Endothelial cell of umbilical vein (primary cell): Measurements from ENCODE around the gene OPA3. TPM values are rescaled to one million over a fixed set of nuclear protein-coding genes. Genes with fewer than 3 reads are reported as not detected.
A peak's percentile ranks its signal among the peaks of the same experiment; 100 is the strongest.

Experiments used
- BruUV-seq: library from RNA; stranded (reverse); fragments of 400-500 nt; replicated peaks from 2 replicates; lab custom pipeline; 2021; lab: Mats Ljungman, UMichigan
- CTCF ChIA-PET: fragments of 300-600, 350-600 bp; sonication (Branson Sonifier 250); formaldehyde crosslinking; loops from one replicate; lab custom pipeline; 2021; ENCODE audit warnings: antibody characterized with exemption, inconsistent platforms; lab: Charles Lee
- POLR2A ChIA-PET: fragments of 300-600, 350-600 bp; sonication (Branson Sonifier 250); formaldehyde crosslinking; loops from one replicate; lab custom pipeline; 2021; ENCODE audit warnings: antibody characterized with exemption, inconsistent platforms; lab: Charles Lee
- DNase-seq: peaks from one replicate; pipeline ENCODE4 v3.0.0-alpha.2; 2011; ENCODE audit warnings: low read depth, low spot score
- FAIRE-seq: peaks from 2 replicates; lab custom pipeline; 2011; peaks lifted over from hg19 to GRCh38; lab: Jason Lieb, UNC
- H2AFZ ChIP-seq: 2 replicates; pipeline ENCODE4 v1.6.0; 2012; ENCODE audit warnings: low read depth, low read length, control low read depth, inconsistent platforms
- H3K27ac ChIP-seq: 2 replicates; pipeline ENCODE4 v1.5.1; 2011; ENCODE audit warnings: low read depth, mild to moderate bottlenecking, control low read depth, low read length, moderate library complexity; ENCODE audit not compliant: insufficient read depth
- H3K27me3 ChIP-seq, 2 experiments: 2 replicates each; pipeline versions ENCODE4 v1.6.0 to v1.6.1; 2011; ENCODE audit warnings: low read length in 2 of 2, mixed read lengths in 1 of 2; ENCODE audit not compliant: control insufficient read depth in 2 of 2, insufficient read depth in 2 of 2
- H3K36me3 ChIP-seq, 2 experiments: 2 replicates in 1 of 2; 3 replicates in 1 of 2; pipeline ENCODE4 v1.5.1; 2011; ENCODE audit warnings: low read length in 2 of 2, mild to moderate bottlenecking in 1 of 2, moderate library complexity in 1 of 2; ENCODE audit not compliant: control insufficient read depth in 2 of 2, insufficient read depth in 2 of 2; ENCODE audit errors: extremely low read depth in 1 of 2
- H3K4me1 ChIP-seq: 3 replicates; pipeline ENCODE4 v1.5.1; 2011; ENCODE audit warnings: mild to moderate bottlenecking, low read length; ENCODE audit not compliant: control insufficient read depth, insufficient read depth; ENCODE audit errors: extremely low read depth
- H3K4me2 ChIP-seq: 2 replicates; pipeline ENCODE4 v1.6.1; 2011; ENCODE audit warnings: low read length, control low read depth, mixed read lengths; ENCODE audit not compliant: insufficient read depth
- H3K4me3 ChIP-seq, 3 experiments: fragments of 200-600 bp in 1 of 3; sonication (generic), shearing (Covaris generic) in 1 of 3; replicated peaks in 1 of 3; 2 replicates each; pipeline ENCODE4 v1.5.1; 2011 to 2016; ENCODE audit warnings: control low read depth in 3 of 3, low read length in 3 of 3, mild to moderate bottlenecking in 2 of 3, inconsistent platforms in 1 of 3, low read depth in 1 of 3, moderate library complexity in 1 of 3; ENCODE audit not compliant: insufficient read depth in 1 of 3
- H3K79me2 ChIP-seq: 2 replicates; pipeline ENCODE4 v1.6.0; 2012; ENCODE audit warnings: low read length, inconsistent platforms; ENCODE audit not compliant: control insufficient read depth, insufficient read depth
- H3K9ac ChIP-seq: replicated peaks from 2 replicates; pipeline ENCODE3; 2011; ENCODE audit warnings: low read length, control low read depth; ENCODE audit not compliant: insufficient read depth; ENCODE audit errors: extremely low read depth
- H3K9me1 ChIP-seq: replicated peaks from 3 replicates; pipeline ENCODE4 v1.6.0; 2011; ENCODE audit warnings: mild to moderate bottlenecking, low read length; ENCODE audit not compliant: control insufficient read depth, insufficient read depth; ENCODE audit errors: extremely low read depth
- H3K9me3 ChIP-seq: replicated peaks from 2 replicates; pipeline ENCODE4 v1.5.1; 2012; ENCODE audit warnings: low read length, inconsistent platforms; ENCODE audit not compliant: control insufficient read depth, insufficient read depth
- H4K20me1 ChIP-seq: replicated peaks from 2 replicates; pipeline ENCODE3; 2011; ENCODE audit warnings: mild to moderate bottlenecking, low read length; ENCODE audit not compliant: control insufficient read depth, insufficient read depth; ENCODE audit errors: extremely low read depth
- EZH2 ChIP-seq: IDR thresholded peaks from 2 replicates; pipeline ENCODE4 v1.6.1; 2012; ENCODE audit warnings: borderline replicate concordance, low read depth, mild to moderate bottlenecking, moderate library complexity, low read length, inconsistent platforms; ENCODE audit not compliant: severe bottlenecking
- FOS ChIP-seq: IDR thresholded peaks from 2 replicates; pipeline ENCODE4 v1.6.1; 2011; ENCODE audit warnings: mild to moderate bottlenecking, low read length, moderate library complexity, borderline replicate concordance; ENCODE audit not compliant: insufficient read depth
- GATA2 ChIP-seq: IDR thresholded peaks from 2 replicates; pipeline ENCODE4 v1.7.0; 2011; ENCODE audit warnings: low read depth, mild to moderate bottlenecking, moderate library complexity, mixed read lengths, low read length; ENCODE audit not compliant: insufficient read length, insufficient read depth
- JUN ChIP-seq: IDR thresholded peaks from 2 replicates; pipeline ENCODE4 v1.6.1; 2011; ENCODE audit warnings: borderline replicate concordance, low read depth; ENCODE audit not compliant: insufficient read length, insufficient read depth
- MYC ChIP-seq: IDR thresholded peaks from one replicate; pipeline ENCODE4 v1.6.1; 2011; ENCODE audit warnings: mild to moderate bottlenecking, low read depth, low read length
- POLR2A ChIP-seq: IDR thresholded peaks from 2 replicates; pipeline ENCODE4 v1.6.1; 2012; ENCODE audit warnings: low read depth, mild to moderate bottlenecking, control low read depth, low read length
- POLR2AphosphoS5 ChIP-seq: IDR thresholded peaks from 2 replicates; pipeline ENCODE4 v1.6.1; 2012; ENCODE audit warnings: low read depth, mild to moderate bottlenecking, control low read depth, low read length, moderate library complexity; ENCODE audit not compliant: insufficient read depth
- dilution Hi-C: fragments of 300-500 bp; cut with MboI; formaldehyde crosslinking; loops from one replicate; pipeline ENCODE4 v1.15.0; 2019; ENCODE audit warnings: low sequenced_read_pairs; ENCODE audit not compliant: extremely low pct_ligation_motif_present
- intact Hi-C: fragments of 100-400 bp; cut with micrococcal nuclease; formaldehyde crosslinking; loops from one replicate; pipeline ENCODE4 v1.10.0; 2022
- polyA plus RNA-seq, 4 experiments: library from polyadenylated mRNA; depleted of rRNA in 3 of 4; stranded (reverse) in 3 of 4; unstranded in 1 of 4; fragments of >200 nt; gene quantifications; 2 replicates each; pipeline versions ENCODE4 v1.2.1 to v1.2.3, GENCODE V29; 2011 to 2012; ENCODE audit warnings: missing spikeins in 1 of 4
- total RNA-seq: library from RNA; stranded (reverse); gene quantifications from 2 replicates; pipeline ENCODE4 v1.2.3, GENCODE V29; 2021
- TF ChIP-seq, protein P1 (sequence below): IDR thresholded peaks from 2 replicates; pipeline ENCODE4 v1.6.1; 2011; ENCODE audit not compliant: insufficient read depth, insufficient read length

Gene OPA3
- total and polyA plus RNA-seq, 2 donors (not counting 3 experiments of a cell fraction or from before 2014, with no cell fraction given): 15.4 to 16.0 TPM

DNA sequence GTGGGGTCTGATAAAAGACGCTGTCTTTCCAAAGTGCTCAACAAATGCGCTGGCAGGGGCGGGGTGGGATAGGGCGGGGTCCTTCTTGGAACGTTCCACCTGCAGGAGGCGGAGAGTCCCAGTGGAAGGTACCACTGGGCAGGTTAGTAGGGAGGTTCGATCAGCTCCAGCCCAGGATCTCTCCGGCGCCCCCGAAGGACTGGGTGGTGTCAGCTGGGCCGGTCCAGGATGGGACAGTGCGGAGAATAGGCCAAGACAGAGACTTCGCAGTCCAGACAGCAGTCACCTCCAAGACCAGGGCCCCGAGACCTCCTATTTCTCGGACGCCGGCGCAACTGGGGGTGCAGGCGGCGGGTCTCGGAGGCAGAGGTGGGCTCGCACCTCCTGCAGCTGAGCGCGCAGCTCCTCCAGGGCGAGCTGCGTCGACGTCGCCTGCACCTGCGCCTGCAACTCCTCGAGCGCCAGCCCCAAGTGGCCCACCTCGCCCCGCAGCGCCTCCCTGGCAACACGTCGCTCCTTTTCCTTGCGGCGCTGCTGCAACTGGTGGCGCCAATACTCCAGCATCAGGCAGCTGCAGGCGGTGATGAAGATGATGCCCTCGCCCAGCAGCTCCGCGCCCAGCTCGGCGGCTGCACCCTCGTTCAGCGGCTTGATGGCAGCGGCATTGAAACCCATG lies 55.7 kb downstream of the OPA3 start:
- no peaks in the 10 kb centered on the region for H3K9me1 ChIP-seq
- no peaks in the 10 kb centered on the region for H4K20me1 ChIP-seq
- no peak overlapping the region for H3K9ac ChIP-seq
- no peak overlapping the region for H2AFZ ChIP-seq
- H3K4me3 ChIP-seq: no peak overlapping the region
- H3K36me3 ChIP-seq: peaks cover 5 to 25% of the 10 kb centered on the region in 2 experiments
- TF ChIP-seq EZH2 (peak; percentile 13), FOS (no peak), JUN (no peak), GATA2 (no peak), POLR2A (peak; percentile 24), MYC (no peak), POLR2AphosphoS5 (peak; percentile 75)
- TF ChIP-seq, protein P1, sequence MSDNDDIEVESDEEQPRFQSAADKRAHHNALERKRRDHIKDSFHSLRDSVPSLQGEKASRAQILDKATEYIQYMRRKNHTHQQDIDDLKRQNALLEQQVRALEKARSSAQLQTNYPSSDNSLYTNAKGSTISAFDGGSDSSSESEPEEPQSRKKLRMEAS: no peak
- H3K79me2 ChIP-seq: no peaks in the 10 kb centered on the region
- no TSS peak for BruUV-seq
- H3K27ac ChIP-seq: no peak overlapping the region
- ChIA-PET POLR2A (no interaction called here), CTCF (interaction anchor here (1.4 to 2.7 kb wide), 3 partner anchors 9 to 114 kb away, joined by 3 to 15 read pairs (median 6); no protein-coding TSS in a partner anchor)
- DNase-seq (no peak), FAIRE-seq (no peak)
- H3K27me3 ChIP-seq: no peaks in the 10 kb centered on the region
- H3K4me1 ChIP-seq: no peaks in the 10 kb centered on the region
- intact Hi-C loops: no loop called here
- no peaks in the 10 kb centered on the region for H3K9me3 ChIP-seq
- no peak overlapping the region for H3K4me2 ChIP-seq
- dilution Hi-C loops: no loop called here
